Gastrocnemius medialis (tissue), 4 donors: ENCODE measurements around the gene NQO2. TPM values are rescaled to one million over a fixed set of nuclear protein-coding genes. Genes with fewer than 3 reads are reported as not detected.
A peak's percentile ranks its signal among the peaks of the same experiment; 100 is the strongest.

ENCODE experiments used
- ATAC-seq, 2 donors: fragments of 150-250 bp; one replicate each; pipeline ENCODE4 v1.9.1; 2016
- DNase-seq, 2 donors: peaks; one replicate each; pipeline ENCODE4 v3.0.0-alpha.2; 2019
- H3K27ac ChIP-seq, 4 donors: fragments of 200-600 bp; sonication (generic); 1 replicate in 1 of 4; 2 replicates in 3 of 4; pipeline ENCODE4 v1.5.1; 2016 to 2018; ENCODE audit warnings: mild to moderate bottlenecking in 2 of 4, moderate library complexity in 1 of 4
- H3K27me3 ChIP-seq, 3 donors: fragments of 200-600 bp; sonication (generic) in 2 of 3; 1 replicate in 1 of 3; 2 replicates in 2 of 3; pipeline versions ENCODE4 v1.5.1 to v1.6.0; 2016 to 2019; ENCODE audit warnings: mild to moderate bottlenecking in 1 of 3, moderate library complexity in 1 of 3
- H3K36me3 ChIP-seq, 2 donors: fragments of 200-600 bp; sonication (generic) in 1 of 2; one replicate each; pipeline ENCODE4 v1.5.1; 2017 to 2018
- H3K4me1 ChIP-seq, 2 donors: fragments of 200-600 bp; sonication (generic) in 1 of 2; one replicate each; pipeline ENCODE4 v1.5.1; 2016 to 2017; ENCODE audit warnings: mild to moderate bottlenecking in 2 of 2
- H3K4me3 ChIP-seq, 4 donors: fragments of 200-600 bp; sonication (generic) in 3 of 4; 1 replicate in 1 of 4; 2 replicates in 3 of 4; pipeline ENCODE4 v1.5.1; 2016 to 2019; ENCODE audit warnings: mild to moderate bottlenecking in 2 of 4
- H3K9me3 ChIP-seq, 3 donors: fragments of 200-600 bp; sonication (generic) in 2 of 3; 1 replicate in 1 of 3; 2 replicates in 2 of 3; pipeline ENCODE4 v1.5.1; 2016 to 2019
- CTCF ChIP-seq, 5 experiments: fragments of 450-650 bp in 3 of 5; fragments of 200-600 bp in 2 of 5; sonication (generic) in 2 of 5; IDR thresholded peaks in 4 of 5; conservative IDR thresholded peaks in 1 of 5; 1 replicate in 4 of 5; 2 replicates in 1 of 5; pipeline ENCODE4 v1.5.1; 2016 to 2019; ENCODE audit warnings: antibody characterized with exemption in 5 of 5, mild to moderate bottlenecking in 3 of 5, moderate library complexity in 3 of 5
- POLR2A ChIP-seq, 2 donors: fragments of 450-650 bp; IDR thresholded peaks; one replicate each; pipeline ENCODE4 v1.6.1; 2017; ENCODE audit warnings: antibody characterized with exemption in 2 of 2, mild to moderate bottlenecking in 2 of 2, moderate library complexity in 2 of 2
- in situ Hi-C, 4 donors: fragments of 200-750 bp; cut with MboI; loops; one replicate each; pipeline versions ENCODE4 v1.15.0 to v1.8.0; 2017; ENCODE audit warnings: low sequenced_read_pairs in 4 of 4
- intact Hi-C: fragments of 100-400 bp; cut with DNase I; formaldehyde crosslinking; loops from one replicate; pipeline ENCODE4 v1.15.1; 2023; ENCODE audit warnings: low total_unique reads
- total RNA-seq, 4 donors: library from RNA; depleted of rRNA; stranded (reverse); fragments of >200 nt; gene quantifications; one replicate each; pipeline versions ENCODE4 v1.1.0 to v1.2.3, GENCODE V29; 2016

NQO2 gene
- 10 to 100 TPM; 46.7 to 94.5 (median 60.3) TPM for total RNA-seq

GRCh38 chr6:2999618-3000557 is at the start of gene NQO2:
TSS of gene NQO2 (plus strand) at chr6:2999894. CDS start at chr6:3006553, 6,659 bp downstream.
- ATAC-seq, result peak; percentile 57 to 63
- TF ChIP-seq CTCF (IDR thresholded peaks at IDR 0.05 in 4 of 5, conservative IDR thresholded peaks at IDR 0.05 in 1 of 5), result peak in 1 of 5 experiments; percentile 20
- TF ChIP-seq POLR2A (IDR thresholded peaks at IDR 0.05), result peak; percentile 97 to 98

DNA sequence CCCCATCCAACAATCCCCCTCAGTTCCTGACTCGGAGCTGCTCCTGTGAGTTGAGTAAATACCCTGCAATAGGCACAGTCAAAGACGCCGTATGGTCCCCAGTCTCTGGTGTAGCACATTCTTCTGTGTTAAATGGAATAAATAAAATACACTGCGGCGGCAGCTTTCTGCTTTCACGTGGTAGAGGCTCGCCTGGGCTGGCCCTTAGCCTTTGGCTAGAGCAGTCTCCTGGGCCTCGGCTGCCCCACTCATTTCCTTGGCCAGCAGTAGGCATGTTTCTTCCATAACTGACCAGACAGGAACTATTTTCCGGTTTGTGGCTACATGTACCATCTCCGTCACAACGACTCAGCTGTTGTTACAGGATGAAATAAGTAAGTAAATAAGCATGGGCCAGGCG is 49.0 kb upstream of the NQO2 start:
- in situ Hi-C loops (loop anchor here in 2 of 4 donors (5.0 kb wide), 1 partner anchor 37 kb away; no protein-coding TSS in a partner anchor), intact Hi-C loops (no loop called here)
- Histone ChIP-seq H3K27ac (peak overlapping the region in 1 of 4 donors; percentile 21), H3K4me3 (no peak overlapping the region), H3K4me1 (peaks cover 17 to 23% of the 10 kb centered on the region in 2 donors), H3K27me3 (no peaks in the 10 kb centered on the region), H3K36me3 (peaks cover 0 to 18% of the 10 kb centered on the region in 2 donors), H3K9me3 (no peaks in the 10 kb centered on the region)
- ATAC-seq (no peak), DNase-seq (no peak)
- TF ChIP-seq POLR2A (IDR thresholded peaks at IDR 0.05) (no peak), CTCF (IDR thresholded peaks at IDR 0.05 in 4 of 5, conservative IDR thresholded peaks at IDR 0.05 in 1 of 5) (no peak)

More at GRCh38 chr6:2999618-3000557, at the start of gene NQO2:
- Histone ChIP-seq H3K27me3 (no peaks in the 10 kb centered on the region), H3K36me3 (peaks cover 0 to 10% of the 10 kb centered on the region in 2 donors), H3K9me3 (no peaks in the 10 kb centered on the region), H3K4me3 (peak within 1 kb of the TSS; percentile 68 to 86 (median 76)), H3K4me1 (peaks cover 21 to 32% of the 10 kb centered on the region in 2 donors), H3K27ac (peak within 1 kb of the TSS; percentile 90 to 96 (median 91))
- in situ Hi-C loops, result loop anchor here in 2 of 4 donors (5.0 to 25.0 kb wide), 2 partner anchors 52 to 262 kb away; partner anchors contain the start of gene PSMG4 (in 1 of the 2)
- intact Hi-C loops, result loop anchor here (1.0 to 5.0 kb wide), 3 partner anchors 53 to 257 kb away; partner anchors contain the start of genes BPHL and PSMG4
- DNase-seq, result peak; percentile 86 to 90

DNA sequence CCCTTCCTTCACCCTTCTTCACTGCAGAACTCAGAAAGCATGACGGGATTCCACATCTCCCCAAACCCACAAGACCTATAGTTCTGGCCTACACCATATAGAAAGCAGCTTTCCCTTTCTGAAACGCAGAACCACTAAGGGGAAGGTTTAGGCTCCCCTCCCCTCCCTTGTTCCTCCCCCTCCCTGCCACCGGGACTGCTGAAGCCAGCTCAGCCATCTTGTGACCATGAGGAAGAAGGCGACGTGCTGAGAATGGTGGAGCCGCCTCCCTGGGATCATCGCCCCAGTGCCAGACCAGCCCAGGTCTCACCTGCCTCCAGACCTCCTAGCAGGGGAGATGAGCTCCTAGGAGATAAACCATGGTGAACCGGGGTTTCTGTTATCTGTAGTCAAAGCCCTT is 48.0 kb upstream of the NQO2 start:
- in situ Hi-C loops, result loop anchor here in 2 of 4 donors (5.0 kb wide), 1 partner anchor 36 kb away; no protein-coding TSS in a partner anchor
- H3K4me1 ChIP-seq, result peaks cover 10 to 29% of the 10 kb centered on the region in 2 donors
- H3K27ac ChIP-seq, result peak overlapping the region; percentile 45 to 74 (median 65)
- intact Hi-C loops, result loop anchor here (1.0 to 2.0 kb wide), 2 partner anchors 19 to 38 kb away; partner anchors contain the start of gene SERPINB6
- no peak for ATAC-seq
- no peak overlapping the region for H3K4me3 ChIP-seq
- H3K27me3 ChIP-seq, result no peaks in the 10 kb centered on the region
- TF ChIP-seq CTCF (IDR thresholded peaks at IDR 0.05 in 4 of 5, conservative IDR thresholded peaks at IDR 0.05 in 1 of 5) (no peak), POLR2A (IDR thresholded peaks at IDR 0.05) (no peak)
- H3K36me3 ChIP-seq, result peaks cover 0 to 18% of the 10 kb centered on the region in 2 donors
- no peak for DNase-seq
- no peaks in the 10 kb centered on the region for H3K9me3 ChIP-seq

GRCh38 chr6:2952557-2953095 is 47.1 kb upstream of the NQO2 start:
- ATAC-seq, result peak; percentile 59 to 76
- intact Hi-C loops (loop anchor here (1.0 to 2.0 kb wide), 2 partner anchors 18 to 37 kb away; partner anchors contain the start of gene SERPINB6), in situ Hi-C loops (loop anchor here in 2 of 4 donors (5.0 kb wide), 1 partner anchor 35 kb away; no protein-coding TSS in a partner anchor)
- H3K4me3 ChIP-seq, result no peak overlapping the region
- H3K36me3 ChIP-seq, result peaks cover 0 to 18% of the 10 kb centered on the region in 2 donors
- TF ChIP-seq POLR2A (IDR thresholded peaks at IDR 0.05), result no peak
- TF ChIP-seq CTCF (IDR thresholded peaks at IDR 0.05 in 4 of 5, conservative IDR thresholded peaks at IDR 0.05 in 1 of 5), result peak; percentile 93 to 97 (median 94)
- H3K27me3 ChIP-seq, result no peaks in the 10 kb centered on the region
- H3K27ac ChIP-seq, result peak overlapping the region; percentile 45 to 74 (median 65)
- H3K4me1 ChIP-seq, result peaks cover 11 to 32% of the 10 kb centered on the region in 2 donors
- no peaks in the 10 kb centered on the region for H3K9me3 ChIP-seq
- DNase-seq, result peak; percentile 49 to 76
